Upper lobe of left lung (tissue), 4 donors: ENCODE measurements around the gene EXOC3.

Experiments used
- CTCF ChIP-seq, 6 experiments: fragments of 450-650 bp in 4 of 6; fragments of 200-600 bp in 2 of 6; sonication (generic) in 2 of 6; IDR thresholded peaks; one replicate each; pipeline ENCODE4 v1.5.1; 2016 to 2019; ENCODE audit warnings: antibody characterized with exemption in 6 of 6
- EP300 ChIP-seq, 4 donors: sonication (generic); formaldehyde crosslinking; IDR thresholded peaks; one replicate each; pipeline ENCODE4 v1.5.1; 2017; ENCODE audit warnings: antibody characterized with exemption in 4 of 4, control low read depth in 2 of 4
- POLR2A ChIP-seq, 4 donors: fragments of 450-650 bp; IDR thresholded peaks; one replicate each; pipeline ENCODE4 v1.5.1; 2016 to 2017; ENCODE audit warnings: antibody characterized with exemption in 4 of 4, mild to moderate bottlenecking in 2 of 4
- POLR2AphosphoS5 ChIP-seq, 2 donors: sonication (generic); formaldehyde crosslinking; IDR thresholded peaks; one replicate each; pipeline ENCODE4 v1.5.1; 2017; ENCODE audit warnings: antibody characterized with exemption in 2 of 2

DNA sequence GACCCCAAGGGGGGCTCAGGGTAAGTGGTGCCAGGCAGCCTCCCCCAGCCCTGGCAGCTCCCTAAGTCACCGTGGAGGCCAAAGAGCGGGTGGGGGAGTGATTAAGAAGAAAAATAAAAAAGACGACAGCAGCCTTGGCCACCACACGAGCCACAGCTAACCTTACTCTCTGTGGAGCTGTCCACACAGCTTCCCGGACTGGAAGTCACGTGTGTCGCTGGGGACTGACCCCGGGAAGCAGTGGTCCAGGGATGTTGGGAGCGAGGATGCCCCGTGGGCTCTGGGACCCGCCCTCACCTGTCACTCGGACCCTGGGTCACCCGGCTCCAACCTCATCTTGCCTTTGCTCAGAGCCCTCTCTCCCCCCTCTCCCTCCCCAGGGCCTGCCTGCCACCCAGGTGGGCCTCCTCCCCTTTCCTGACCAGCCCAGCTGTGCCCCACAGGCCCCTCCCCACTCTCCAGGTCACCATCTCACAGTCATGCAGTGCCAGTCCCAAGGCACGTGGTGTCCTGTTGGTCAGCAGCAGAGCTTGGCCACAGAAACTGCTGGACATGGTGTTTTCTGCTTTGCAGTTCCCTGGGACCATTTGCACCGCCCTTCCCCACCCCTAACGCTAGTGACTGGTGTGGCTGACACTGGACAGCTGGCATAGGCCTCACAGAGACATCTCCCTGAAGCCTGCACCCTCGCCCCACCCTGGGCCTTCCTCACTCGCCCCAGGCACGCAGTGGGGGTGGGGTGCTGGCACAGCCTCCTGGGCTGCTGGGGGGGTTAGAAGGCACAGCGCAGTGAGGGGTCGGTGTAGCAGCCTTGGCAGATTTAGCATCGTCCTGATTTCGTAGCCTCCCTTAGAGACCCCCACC is 9.8 kb upstream of the EXOC3 start:
- TF ChIP-seq CTCF (IDR thresholded peaks at IDR 0.05), result no peak
- no peak for TF ChIP-seq POLR2A (IDR thresholded peaks at IDR 0.05)
- TF ChIP-seq EP300 (IDR thresholded peaks at IDR 0.05), result peak in 1 of 4 donors; percentile 23
- peak; percentile 60 to 65 for TF ChIP-seq POLR2AphosphoS5 (IDR thresholded peaks at IDR 0.05)
